HG03571 (cell line): ENCODE data around the gene PTPRE.

Source experiments
- ATAC-seq: cut with Tn5 transposase; IDR thresholded peaks from one replicate; pipeline ENCODE4 v1.9.1; 2021; ENCODE audit not compliant: unreplicated experiment

Gene PTPRE

DNA sequence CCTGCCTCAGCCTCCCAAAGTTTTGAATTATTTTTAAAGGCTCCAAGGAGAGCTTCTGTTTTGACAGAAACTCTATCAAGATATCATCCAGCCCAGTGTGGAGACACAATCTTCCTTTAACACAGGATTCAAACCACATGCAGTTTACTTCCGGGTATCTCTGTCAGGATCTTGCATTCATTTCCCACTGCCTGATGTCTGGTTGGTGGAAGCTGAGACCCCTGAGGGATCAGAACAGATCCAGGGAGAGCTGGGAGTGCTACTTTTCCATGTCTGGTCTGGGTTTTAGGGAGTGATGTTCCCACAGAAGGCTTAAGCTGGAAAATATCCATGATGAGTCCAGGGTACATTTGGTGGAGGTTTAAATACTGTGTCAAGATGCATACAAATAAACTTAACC, 16.7 kb downstream of the PTPRE start:
- ATAC-seq = no peak

DNA sequence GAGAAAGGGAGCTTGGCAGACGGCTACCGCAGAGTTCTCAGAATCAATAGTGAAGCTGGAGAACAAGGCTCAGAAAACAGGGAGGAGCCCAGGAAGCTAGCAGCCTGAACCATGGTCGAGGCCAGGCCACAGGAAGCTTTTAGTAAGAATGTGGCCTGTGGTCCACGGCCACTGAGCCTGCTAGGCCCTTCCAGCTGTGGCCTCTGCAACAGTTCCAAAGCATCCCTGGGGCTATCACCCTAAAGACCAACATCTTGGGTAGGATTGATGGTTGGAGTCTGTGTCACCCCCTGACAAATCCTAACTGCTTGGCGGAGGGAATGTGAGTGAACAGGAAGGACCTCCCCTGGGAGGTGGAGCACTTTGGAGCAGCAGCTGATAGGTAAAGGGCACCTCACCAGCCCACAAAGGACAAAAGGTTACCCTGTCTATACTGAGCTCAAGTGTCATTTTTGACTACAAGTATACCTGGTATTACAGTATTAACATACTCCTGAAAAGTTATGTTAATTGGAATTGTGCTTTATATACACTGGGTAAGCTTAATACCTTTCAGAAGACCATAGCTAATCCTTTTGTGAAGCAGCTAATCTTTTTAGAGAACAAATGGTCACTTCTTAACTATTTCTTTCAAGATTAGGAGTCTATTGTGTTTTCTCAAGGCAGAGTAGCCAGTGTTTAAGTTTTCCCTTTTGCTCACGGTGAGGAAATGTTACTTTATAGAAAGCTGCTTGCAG, 18.7 kb downstream of the PTPRE start:
- no peak for ATAC-seq

DNA sequence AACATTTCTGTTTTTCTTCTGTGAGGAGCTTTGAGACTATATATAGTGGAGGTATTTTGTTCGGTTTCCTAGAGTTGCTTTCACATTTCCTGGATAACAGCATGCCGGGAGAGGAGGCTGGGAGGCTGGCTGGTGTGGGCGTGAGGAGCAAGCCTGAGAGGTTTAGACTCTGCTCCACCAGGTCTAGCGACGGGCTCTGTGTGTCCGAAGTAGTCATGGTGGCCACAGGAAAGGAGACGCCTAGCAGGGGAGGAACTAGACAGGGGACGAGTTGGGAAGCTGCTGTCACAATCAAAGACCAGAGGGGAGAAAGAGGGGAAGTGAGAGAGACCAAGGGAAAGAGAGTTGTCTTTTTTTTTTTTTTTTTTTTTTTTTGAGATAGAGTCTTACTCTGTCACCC, 19.6 kb downstream of the PTPRE start:
- ATAC-seq = no peak

DNA sequence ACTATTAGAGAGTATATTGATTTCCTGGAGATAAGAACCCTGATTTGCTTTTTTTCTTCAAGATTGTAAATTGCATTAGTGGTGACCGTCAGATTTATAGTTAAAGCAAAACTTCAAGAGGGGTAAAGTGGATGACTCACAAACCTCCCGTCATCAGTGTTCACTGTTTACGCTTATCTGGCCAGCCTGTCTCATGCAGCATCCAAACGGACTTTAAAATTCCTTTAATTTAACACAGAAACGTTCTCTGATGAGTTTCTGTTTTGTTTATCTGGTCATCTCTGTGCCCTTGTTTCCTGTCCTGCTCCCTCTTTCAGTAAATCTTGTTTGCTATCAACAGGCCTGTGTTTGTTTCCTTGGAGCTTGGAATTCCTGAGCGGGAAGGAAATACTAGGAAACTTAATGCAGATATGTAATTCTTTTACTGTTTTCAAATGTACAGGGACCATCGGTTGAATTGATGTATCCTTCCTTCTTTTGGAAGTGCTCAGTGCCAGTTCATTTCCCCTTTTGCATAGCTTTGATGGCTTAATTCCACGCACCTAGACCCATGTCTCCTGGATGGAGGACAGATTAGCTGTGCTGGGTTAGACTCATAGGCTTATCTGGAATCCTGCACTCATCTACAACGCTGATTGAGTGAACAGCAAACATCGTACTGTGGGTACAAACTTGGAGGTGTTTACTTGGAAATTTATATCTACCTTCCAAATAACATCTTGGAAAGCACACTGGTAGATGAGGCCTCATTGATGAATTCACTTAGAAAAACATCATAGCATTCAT, 21.3 kb downstream of the PTPRE start:
- ATAC-seq = no peak

DNA sequence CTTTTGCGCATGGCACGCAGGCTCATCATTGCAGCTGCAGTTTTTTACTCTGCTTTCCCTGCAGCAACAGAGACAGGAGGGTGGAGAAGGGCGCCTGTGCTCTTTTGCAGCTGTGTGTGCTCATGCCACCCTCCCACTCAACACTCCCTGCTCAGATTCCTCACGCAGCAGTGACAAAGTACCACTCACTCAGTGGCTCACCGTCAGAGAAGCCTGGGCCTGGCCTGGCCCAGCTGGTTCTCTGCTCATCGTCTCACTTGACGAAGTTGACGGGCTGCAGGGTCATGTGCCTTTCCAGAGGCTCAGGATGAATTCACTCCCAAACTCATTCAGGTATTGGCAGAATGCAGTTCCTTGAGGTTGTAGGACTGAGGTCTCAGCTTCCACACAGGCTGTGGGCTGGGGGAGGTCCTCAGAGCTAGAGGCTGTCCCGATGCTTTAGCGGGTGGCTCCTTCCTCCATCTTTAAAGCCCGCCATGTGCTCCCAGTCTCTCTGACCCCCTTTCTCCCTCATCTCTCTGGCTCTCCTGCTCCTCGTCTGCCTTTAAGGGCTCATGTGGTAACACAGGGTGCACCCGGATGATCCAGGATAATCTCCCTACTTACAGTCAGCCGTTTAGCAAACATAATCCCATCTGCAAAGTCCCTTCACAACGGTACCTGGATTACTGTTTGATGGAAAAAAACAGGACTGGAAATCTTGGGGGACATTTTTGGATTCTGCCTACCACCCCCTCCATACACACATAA, 25.8 kb downstream of the PTPRE start:
- no peak for ATAC-seq

DNA sequence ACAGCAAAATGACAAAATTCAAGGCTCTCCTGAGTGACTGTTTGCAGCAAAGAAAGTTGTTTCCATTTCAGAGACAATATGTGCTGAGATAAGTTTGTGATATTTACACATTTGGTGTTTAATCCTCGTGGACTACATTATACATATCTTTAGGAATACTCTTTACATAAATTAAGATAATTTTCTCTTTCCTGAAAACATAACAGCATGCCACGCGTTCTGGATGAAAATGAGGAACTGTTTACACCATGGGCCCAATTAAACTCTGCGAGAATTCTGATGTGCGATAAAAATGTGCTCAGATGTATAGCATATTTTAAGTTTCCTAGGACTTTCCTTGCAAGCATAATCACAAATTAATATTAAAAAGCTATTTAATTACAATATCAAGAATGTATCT, 26.4 kb downstream of the PTPRE start:
- ATAC-seq = no peak

DNA sequence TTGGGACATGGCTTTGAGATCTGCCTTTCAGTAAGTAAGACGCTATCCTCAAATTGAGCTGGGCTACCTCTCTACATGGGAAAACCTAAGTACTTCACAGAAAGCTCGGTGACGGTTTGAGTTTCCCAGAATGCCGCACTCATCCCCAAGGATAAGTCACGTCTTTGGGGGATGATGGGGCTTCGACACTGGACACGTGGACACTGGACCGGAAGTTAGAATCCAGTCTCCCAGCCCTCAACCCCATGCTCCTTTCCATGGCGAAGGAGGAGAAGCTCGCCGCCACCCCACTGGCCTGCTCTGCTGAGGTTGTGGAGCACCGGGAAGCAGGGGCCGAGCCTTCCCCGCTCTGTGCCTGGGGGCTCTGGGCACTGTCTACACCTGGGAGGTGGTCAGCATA, 27.5 kb downstream of the PTPRE start:
- no peak for ATAC-seq

DNA sequence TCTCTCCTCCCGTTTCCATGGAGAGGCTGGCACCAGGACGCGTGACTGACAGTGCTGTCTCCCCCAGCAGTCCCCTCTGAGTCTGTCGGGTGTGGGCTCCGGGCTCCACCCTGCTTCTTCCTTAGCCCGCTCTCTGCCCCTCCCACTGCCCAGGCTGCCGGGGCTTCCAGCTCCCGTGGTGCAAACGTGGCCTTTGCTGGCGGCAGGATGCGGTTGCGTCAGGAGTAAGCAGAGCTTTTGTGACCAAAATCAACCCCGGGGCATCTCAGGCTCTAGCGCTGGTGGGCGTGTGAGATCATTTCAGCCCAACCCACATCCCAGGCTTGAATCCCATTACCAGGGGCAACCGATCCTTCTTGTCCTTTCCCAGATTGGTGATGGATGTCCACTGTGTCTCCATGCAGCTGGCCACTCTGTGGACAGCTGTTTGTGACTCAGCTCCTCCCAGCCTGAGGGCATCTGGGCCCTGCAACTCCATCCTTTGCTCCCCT, 28.2 kb downstream of the PTPRE start:
- no peak for ATAC-seq

DNA sequence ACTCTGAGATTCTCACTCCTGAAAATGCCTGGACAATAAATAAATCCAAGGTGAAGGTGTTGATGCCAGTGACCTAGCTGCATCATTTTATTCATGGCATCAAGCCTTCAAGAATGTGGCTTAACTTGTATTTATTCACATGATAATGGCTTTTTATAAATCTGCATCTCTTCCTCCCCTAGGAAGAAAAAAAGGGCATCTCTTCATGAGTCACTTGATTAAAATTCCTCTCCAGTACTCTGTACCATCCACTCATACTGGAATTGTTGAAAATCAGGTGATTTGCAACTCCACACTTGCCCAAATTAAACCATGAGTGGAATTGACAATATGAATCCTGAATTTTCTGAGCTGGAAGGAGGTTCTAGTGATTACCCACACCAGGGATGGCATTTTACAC, 30.2 kb downstream of the PTPRE start:
- no peak for ATAC-seq

DNA sequence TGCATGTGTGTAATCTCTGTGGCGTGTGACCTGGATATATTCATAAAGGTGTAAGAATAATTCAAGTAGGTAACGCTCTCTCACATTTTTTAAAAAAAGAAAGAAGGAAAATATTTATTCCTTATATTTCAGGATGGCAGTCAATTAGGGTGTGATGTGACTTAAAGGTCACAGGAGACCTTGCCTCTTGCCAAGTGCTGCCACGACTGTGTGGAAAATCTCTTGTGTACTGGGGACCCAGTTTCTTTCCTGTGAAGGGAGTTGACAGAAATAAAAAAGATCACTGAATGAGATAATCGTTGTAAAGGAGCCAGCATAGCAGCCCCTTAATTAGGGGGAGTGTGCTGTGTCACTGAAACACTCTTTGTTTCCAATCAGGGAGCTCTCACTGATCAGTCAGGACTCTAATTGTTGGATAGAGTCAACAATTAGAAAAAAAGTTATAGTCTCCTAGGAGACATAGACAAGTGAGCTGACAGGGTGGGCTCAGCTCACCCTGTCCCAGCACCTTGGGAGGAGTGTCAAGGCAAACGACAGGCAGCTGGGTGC, 31.1 kb downstream of the PTPRE start:
- ATAC-seq = no peak

DNA sequence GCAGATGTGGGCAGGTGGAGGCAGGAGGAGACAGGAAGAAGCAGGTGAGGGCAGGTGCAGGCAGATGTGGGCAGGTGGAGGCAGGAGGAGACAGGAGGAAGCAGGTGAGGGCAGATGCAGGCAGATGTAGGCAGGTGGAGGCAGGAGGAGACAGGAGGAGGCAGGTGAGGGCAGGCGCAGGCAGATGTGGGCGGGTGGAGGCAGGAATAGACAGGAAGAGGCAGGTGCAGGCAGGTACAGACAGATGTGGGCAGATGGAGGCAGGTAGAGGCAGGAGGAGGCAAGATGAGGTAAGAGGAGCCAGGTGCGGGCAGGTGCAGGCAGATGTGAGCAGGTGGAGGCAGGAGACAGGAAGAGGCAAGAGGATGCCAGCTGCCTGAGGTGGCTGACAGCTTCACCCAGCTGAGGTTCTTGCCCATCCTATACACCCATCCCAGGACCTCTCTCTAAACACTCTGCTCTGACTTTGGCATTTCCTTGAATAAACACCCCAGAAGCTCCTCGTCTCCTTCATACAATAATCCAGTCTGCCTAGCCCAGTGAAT, 33.0 kb downstream of the PTPRE start:
- no peak for ATAC-seq

DNA sequence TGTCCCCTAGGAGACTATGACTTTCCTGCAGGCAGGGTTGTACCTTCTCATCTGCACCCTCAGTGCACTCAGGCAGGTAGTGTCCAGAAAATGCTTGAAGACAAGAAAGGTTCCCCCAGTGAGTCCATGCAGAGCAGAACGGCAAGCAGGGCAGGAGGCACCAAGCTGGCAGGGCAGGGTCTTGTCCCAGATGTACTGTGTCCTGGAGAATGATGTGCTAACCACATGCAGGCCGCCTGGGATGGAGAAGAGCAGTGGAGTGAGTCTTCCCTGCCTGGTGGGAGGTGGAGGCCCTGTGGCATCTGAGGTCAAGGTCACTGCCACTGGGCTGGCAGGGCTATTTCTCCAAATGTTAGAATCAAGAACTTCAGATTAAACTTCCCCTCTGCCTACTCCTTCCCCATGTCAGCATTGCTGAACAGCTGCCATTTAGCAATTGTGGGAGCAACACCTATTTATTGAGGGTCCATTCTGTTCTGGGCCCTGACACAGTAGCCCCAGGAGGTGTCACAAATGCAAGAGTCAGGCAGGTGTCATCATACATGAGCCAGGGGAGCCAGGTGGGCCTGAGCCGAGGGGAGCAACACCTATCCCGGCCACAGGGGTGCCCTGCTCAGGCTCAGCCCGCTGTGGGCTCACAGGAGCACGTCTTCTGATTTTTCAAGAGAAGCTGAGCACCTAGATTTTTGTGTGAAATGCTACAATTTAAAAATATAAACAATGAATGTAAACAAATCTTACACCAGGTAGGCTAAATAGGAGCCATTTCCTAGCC, 34.1 kb downstream of the PTPRE start:
- ATAC-seq = no peak

DNA sequence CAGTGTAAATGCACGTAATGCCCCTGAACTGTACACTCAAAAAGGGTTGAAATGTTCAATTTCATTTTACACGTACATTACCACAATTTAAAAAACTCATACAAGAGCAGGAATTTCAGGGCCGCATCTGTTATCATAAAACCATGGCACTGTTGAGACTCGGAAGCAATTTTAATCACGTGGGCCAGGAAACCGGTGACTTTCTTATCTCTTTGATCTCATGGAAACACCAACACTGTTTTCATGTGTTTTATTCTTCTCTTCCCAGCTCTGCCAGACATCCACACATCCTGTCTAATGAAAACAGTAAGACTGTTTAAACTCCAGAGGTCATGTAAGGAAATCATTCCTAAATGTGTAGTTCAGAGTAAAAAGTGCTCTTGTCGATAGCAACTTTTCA, 35.9 kb downstream of the PTPRE start:
- no peak for ATAC-seq

DNA sequence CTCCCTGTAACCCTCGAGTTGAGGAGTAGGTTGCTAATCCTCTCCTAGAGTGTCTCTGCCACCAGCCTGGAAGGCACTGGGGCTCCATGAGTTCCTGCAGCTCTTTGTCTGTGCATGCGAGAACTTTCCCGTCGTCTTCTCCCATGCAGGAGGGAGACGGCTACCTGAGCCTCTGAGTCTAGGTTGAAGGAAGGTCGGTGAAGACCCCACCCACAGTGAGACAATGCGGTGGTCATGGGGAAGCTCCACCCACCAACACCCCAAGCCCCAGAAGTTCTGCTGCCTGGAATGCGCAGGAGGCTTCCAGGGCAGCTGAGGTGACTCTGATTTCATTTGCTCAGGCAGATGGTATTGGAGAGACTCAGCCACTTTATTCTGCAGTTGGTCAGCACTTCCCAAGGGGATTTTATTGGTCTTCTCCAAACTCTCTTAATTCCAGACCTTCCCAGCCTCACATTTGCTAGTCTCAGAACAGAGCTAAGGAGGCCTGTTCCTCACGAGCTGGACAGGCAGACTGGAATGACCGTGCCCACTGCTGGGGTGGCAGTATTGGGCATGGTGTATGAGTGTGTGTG, 36.5 kb downstream of the PTPRE start:
- ATAC-seq = no peak

DNA sequence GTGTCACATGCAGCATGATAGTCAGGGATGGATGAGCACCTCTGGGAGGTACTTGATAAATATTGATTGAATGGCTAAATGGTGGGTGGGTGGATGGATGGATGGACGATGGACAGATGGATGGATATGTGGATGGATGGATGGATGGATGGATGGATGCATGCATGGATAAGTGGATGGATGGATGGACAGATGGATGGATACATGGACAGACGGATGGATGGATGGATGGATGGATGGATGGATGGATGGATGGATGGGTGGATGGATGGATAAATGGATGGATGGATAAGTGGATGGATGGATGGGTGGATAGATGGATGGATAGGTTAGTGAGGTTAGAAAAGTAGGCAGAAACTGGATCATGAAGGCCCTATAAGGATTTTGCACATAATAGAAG, 37.4 kb downstream of the PTPRE start:
- ATAC-seq = no peak

DNA sequence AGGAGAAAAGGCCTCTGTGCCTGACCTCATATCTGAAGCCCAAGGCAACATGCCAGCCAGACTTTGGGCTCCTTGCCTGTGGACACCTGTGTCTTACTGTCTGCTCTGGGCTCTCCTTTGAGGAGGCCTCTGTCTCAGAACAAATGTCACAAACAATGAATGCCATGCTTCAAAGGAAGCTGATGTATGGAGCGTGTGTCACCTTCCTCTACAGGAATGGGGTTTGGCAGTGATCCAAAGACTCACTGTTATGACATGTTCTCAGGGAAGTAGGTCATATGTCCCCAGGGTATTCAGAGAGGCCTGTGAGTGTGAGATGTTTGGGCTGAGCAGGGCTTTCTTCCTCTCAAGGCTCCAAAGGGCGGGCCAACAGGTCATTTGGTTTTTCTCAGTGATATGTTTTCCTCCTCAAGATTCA, 38.4 kb downstream of the PTPRE start:
- no peak for ATAC-seq

DNA sequence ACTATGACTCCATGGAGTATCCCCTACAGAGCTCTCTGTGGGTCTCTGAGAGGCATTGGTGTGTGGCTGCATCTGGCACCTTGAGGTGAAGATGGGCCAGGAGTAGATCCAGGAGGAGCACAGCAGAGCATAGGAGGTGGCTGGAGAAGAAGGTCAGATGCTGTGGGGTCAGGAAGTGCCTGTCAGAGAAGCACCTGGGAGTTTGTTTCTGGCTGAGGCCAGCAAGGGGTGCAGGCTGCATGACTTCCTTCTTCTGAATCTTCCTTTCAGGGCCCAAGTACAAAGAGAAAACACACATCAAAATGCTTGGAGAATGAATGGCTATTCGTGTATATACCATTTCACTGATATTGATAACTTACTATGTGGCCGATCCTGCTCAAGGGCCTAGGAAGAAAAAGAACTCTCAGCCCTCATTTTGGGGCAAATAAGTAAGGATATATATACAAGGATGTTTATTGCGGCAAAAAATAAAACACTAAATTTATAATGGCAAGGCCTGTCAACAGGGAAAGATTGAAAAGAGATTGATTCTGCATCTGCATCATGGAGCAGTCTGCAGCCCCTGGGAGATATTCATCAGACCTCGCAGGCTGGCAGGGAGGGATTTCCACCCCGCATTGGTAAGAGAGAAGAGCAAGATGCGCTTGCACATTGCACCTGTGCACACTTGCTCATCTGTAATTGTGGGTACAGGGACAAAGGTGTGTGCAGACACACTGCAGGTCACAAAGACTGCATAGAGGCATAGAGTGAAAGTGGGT, 39.2 kb downstream of the PTPRE start:
- ATAC-seq = no peak

DNA sequence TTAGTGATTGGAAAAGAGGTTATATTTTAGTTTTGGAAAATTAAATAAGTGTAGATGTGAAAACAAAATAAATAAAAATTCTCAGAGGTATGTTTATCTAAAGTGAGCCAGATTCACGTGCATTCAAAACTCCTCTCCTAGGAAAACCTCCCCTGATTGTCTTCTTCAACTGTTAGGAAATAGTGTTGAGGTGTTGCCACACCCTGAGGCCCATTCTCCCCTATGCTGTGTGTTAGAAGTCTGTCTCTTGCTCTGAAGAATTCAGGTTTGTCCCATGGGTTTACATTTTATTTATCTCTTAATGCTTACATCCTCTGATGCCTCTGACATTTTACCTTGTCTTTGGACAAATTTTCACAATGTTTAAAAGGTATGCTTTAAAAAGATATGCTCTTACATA, 40.3 kb downstream of the PTPRE start:
- no peak for ATAC-seq

DNA sequence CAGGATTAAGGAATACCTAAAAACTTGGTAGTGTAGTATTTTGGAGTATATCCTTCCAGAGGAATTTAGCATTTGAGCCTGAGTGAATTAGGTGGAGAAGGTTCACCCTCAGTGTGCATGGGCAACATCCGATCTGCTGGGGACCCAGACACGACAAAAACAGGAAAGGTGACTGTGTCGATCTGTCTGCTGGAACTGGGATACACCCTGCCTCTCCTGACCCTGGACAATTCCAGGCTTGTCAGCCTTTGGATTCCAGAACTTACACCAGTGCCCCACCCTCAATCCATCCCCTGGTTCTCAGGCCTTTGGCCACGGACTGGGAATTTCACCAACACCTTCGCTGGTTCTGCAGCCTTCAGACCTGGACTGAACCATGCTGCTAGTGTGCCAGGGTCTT, 41.9 kb downstream of the PTPRE start:
- no peak for ATAC-seq
